ENCODE measurements around the gene IFNGR2. TPM values are rescaled to one million over a fixed set of nuclear protein-coding genes. Genes with fewer than 3 reads are reported as not detected.

Gene IFNGR2
- total RNA-seq, 2 donors from 2014 or later = 17.9 to 18.7 TPM

- no peaks in the 10 kb centered on the region for H3K9me3 ChIP-seq (ENCODE audit: control insufficient read depth, low read length, poor library complexity, severe bottlenecking)
- Mint-ChIP-seq H3K4me1 (peaks cover 20% of the 10 kb centered on the region), H3K4me3 (peak overlapping the region; percentile 71), H3K27ac (peak overlapping the region; percentile 67), H3K36me3 (ENCODE audit: low read depth) (no peaks in the 10 kb centered on the region), H3K27me3 (no peaks in the 10 kb centered on the region)
- no peak for DNase-seq
- ATAC-seq = no peak
These were observed 73.9 kb downstream of the IFNGR2 start for GRCh38 chr21:33477066-33477465.

DNA sequence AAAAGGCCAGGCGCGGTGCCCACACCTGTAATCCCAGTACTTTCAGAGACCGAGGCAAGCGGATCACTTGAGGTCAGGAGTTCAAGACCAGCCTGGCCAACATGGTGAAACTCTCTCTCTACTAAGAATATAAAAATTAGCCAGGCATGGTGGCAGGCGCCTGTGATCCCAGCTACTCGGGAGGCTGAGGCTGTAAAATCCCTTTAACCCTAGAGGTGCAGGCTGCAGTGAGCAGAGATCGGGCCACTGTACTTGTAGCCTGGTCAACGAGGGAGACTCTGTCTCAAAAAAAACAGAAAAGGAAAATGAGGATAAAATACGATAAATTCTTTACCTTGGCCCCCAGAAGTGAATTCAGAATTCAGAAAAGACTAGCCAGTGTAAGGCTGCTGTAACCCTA, 75.0 kb downstream of the IFNGR2 start:
- H3K4me1 Mint-ChIP-seq = peaks cover 20% of the 10 kb centered on the region
- DNase-seq (no peak), ATAC-seq (no peak)
- no peaks in the 10 kb centered on the region for H3K9me3 ChIP-seq (ENCODE audit: control insufficient read depth, low read length, poor library complexity, severe bottlenecking)
- H3K27ac Mint-ChIP-seq = peak overlapping the region; percentile 67
- peak overlapping the region; percentile 90 for H3K4me3 Mint-ChIP-seq
- H3K36me3 Mint-ChIP-seq (ENCODE audit: low read depth) = no peaks in the 10 kb centered on the region
- H3K27me3 Mint-ChIP-seq = no peaks in the 10 kb centered on the region

- DNase-seq = peak; percentile 31 to 38 (median 32)
- Mint-ChIP-seq H3K36me3 (ENCODE audit: low read depth) (no peaks in the 10 kb centered on the region), H3K27ac (peak overlapping the region; percentile 67), H3K4me1 (peaks cover 15% of the 10 kb centered on the region), H3K27me3 (no peaks in the 10 kb centered on the region), H3K4me3 (peak overlapping the region; percentile 90)
- ATAC-seq = peak; percentile 26
- H3K9me3 ChIP-seq (ENCODE audit: control insufficient read depth, low read length, poor library complexity, severe bottlenecking) = no peaks in the 10 kb centered on the region
These were observed 75.9 kb downstream of the IFNGR2 start for GRCh38 chr21:33478935-33479678.

DNA sequence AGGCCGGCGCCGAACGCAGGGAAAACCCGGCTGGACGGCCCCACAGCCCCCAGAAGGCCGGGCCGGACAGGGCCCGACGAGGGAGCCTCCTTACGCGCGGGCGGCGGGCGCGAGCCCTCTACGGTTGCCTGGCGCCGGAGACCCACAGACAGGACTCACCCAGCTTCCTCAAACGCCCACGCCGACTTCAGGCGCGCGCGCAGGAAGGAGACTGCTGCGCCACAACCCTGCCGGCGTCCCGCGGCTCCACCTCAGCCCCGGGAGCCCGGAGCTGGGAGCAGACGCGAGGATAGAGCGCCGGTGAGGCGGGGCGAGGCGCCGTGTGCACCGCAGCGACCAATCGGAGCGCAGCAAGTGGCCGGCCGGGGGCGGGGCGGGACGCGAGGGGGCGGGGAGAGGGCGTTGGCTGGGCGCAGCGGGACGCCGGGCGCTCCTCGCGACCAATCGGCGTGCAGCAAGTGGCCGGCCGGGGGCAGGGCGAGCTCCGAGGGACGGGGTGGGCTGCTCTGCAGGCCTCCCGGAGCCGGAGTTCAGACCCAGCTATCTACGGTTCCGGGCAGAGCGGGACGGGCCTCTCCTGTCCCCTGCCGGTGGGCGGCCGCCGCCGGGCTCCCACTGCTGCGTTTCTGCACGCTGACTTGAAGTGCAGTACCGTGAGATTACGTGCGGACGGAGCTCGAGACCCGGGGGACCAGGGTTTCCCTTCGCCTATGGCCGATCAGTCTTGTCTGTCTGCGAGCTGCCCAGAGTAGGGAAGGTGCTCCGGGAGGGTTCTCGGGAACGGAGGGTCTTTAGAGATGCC, 76.7 kb downstream of the IFNGR2 start, which contains the start of gene TMEM50B:
Gene TMEM50B, minus strand, starts transcription at position 296 of the 802 bp plus-strand sequence. CDS start 11,089 bp downstream, outside the sequence.
- Mint-ChIP-seq H3K27ac (peak within 1 kb of the TSS; percentile 93), H3K4me3 (peak within 1 kb of the TSS; percentile 90), H3K4me1 (peaks cover 15% of the 10 kb centered on the region), H3K36me3 (ENCODE audit: low read depth) (no peaks in the 10 kb centered on the region), H3K27me3 (no peaks in the 10 kb centered on the region)
- no peaks in the 10 kb centered on the region for H3K9me3 ChIP-seq (ENCODE audit: control insufficient read depth, low read length, poor library complexity, severe bottlenecking)
- peak; percentile 85 to 98 (median 97) for DNase-seq
- peak; percentile 89 for ATAC-seq

DNA sequence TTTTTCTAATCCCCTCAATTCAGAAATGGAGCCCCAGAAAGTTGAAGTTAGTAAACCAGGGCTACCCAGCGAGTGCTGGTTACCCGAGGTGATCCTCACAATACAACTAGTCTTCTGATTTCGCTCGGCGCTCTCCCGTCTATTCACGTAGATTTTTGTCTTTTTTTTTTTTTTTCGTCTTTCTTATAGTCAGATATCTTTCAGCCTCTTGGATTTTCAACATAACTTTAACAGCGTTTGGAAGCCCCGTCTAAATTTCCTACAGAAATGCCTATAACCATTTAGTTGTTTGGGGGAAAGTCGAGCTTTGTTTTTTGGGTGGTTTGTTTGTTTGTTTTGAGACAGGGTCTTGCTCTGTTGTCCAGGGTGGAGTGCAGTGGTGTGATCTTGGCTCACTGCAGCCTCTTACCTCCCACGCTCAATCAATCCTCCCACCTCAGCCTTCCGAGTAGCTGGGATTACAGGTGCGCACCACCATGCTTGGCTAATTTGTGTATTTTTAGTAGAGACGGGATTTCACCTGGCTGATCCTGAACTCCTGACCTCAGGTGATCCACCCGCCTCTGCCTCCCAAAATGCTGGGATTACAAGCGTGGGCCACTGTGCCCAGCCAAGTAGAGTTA, 77.4 kb downstream of the IFNGR2 start:
- DNase-seq = no peak
- no peaks in the 10 kb centered on the region for H3K9me3 ChIP-seq (ENCODE audit: control insufficient read depth, low read length, poor library complexity, severe bottlenecking)
- H3K4me3 Mint-ChIP-seq = peak overlapping the region; percentile 90
- no peaks in the 10 kb centered on the region for H3K27me3 Mint-ChIP-seq
- H3K36me3 Mint-ChIP-seq (ENCODE audit: low read depth) = no peaks in the 10 kb centered on the region
- peak overlapping the region; percentile 93 for H3K27ac Mint-ChIP-seq
- peaks cover 15% of the 10 kb centered on the region for H3K4me1 Mint-ChIP-seq
- no peak for ATAC-seq

GRCh38 chr21:33481314-33481943, 78.2 kb downstream of the IFNGR2 start:
- Mint-ChIP-seq H3K36me3 (ENCODE audit: low read depth) (no peaks in the 10 kb centered on the region), H3K27ac (no peak overlapping the region), H3K27me3 (no peaks in the 10 kb centered on the region), H3K4me1 (peaks cover 15% of the 10 kb centered on the region), H3K4me3 (peak overlapping the region; percentile 90)
- ATAC-seq (no peak), DNase-seq (no peak)
- H3K9me3 ChIP-seq (ENCODE audit: control insufficient read depth, low read length, poor library complexity, severe bottlenecking) = no peaks in the 10 kb centered on the region

Other genes starting within 250 kb of the IFNGR2 start
- 10 to 100 TPM; 40.5 to 48.1 TPM for gene IFNAR2, start 173.5 kb upstream of the IFNGR2 start, total RNA-seq
- 10 to 100 TPM; 17.0 to 18.9 TPM for gene IL10RB, start 137.0 kb upstream of the IFNGR2 start, total RNA-seq
- 10 to 100 TPM; 16.6 to 27.6 TPM for gene IFNAR1, start 78.4 kb upstream of the IFNGR2 start, total RNA-seq
- gene TMEM50B, start 76.6 kb downstream of the IFNGR2 start, total RNA-seq = 10 to 100 TPM; 41.7 to 60.3 TPM
- gene DNAJC28, start 88.3 kb downstream of the IFNGR2 start, total RNA-seq = under 1 TPM in 1 of 2 donors, not detected in 1; 0.47 TPM
- gene GART, start 138.7 kb downstream of the IFNGR2 start, total RNA-seq = 10 to 100 TPM; 40.0 to 44.8 TPM
- 100 to 1,000 TPM; 324 to 380 TPM for gene SON, start 139.6 kb downstream of the IFNGR2 start, total RNA-seq
- gene DONSON, start 185.3 kb downstream of the IFNGR2 start, total RNA-seq = 10 to 100 TPM in 1 of 2 donors, 1 to 10 TPM in 1; 8.9 to 10.0 TPM
- gene CRYZL1, start 238.3 kb downstream of the IFNGR2 start, total RNA-seq = 10 to 100 TPM; 23.2 to 23.7 TPM
- 1 to 10 TPM; 2.5 to 2.9 TPM for gene ITSN1, start 239.1 kb downstream of the IFNGR2 start, total RNA-seq

Measured in T-helper 17 cell (primary cell).